AG04449 (cell line): ENCODE results near the gene FBXW11.
A peak's percentile ranks its signal among the peaks of the same experiment; 100 is the strongest.

ENCODE experiments used
- CTCF ChIA-PET: fragments of 350-600 bp; formaldehyde crosslinking; extraction: SDS; loops from one replicate; lab custom pipeline; 2021; ENCODE audit warnings: antibody characterized with exemption; lab: Yijun Ruan, JAX
- POLR2A ChIA-PET: fragments of 400-600, 350-600 bp; formaldehyde crosslinking; extraction: SDS; loops from one replicate; lab custom pipeline; 2020; ENCODE audit warnings: antibody characterized with exemption, inconsistent platforms; lab: Yijun Ruan, JAX
- DNase-seq: peaks from one replicate; pipeline ENCODE4 v3.0.0-alpha.2; 2010; ENCODE audit warnings: low read depth, low spot score
- H3K4me3 ChIP-seq: 2 replicates; pipeline ENCODE4 v1.5.1; 2011; ENCODE audit warnings: low read depth, mild to moderate bottlenecking, control low read depth, low read length
- CTCF ChIP-seq: IDR thresholded peaks from one replicate; pipeline ENCODE4 v1.5.1; 2011; ENCODE audit warnings: mild to moderate bottlenecking, moderate library complexity, low read length, control low read depth, inconsistent platforms; ENCODE audit not compliant: insufficient read depth; ENCODE audit errors: missing control alignments

Gene FBXW11

GRCh38 chr5:171867786-171868185, 138.7 kb downstream of the FBXW11 start:
- no peak for TF ChIP-seq CTCF
- POLR2A ChIA-PET = no interaction called here
- no peak overlapping the region for H3K4me3 ChIP-seq
- CTCF ChIA-PET = no interaction called here
- DNase-seq = no peak

- DNase-seq = no peak
- TF ChIP-seq CTCF = no peak
- POLR2A ChIA-PET = no interaction called here
- H3K4me3 ChIP-seq = no peak overlapping the region
- CTCF ChIA-PET = interaction anchor here (0.9 to 1.0 kb wide), 2 partner anchors 9 to 10 kb away, joined by 3 to 4 read pairs; no protein-coding TSS in a partner anchor
These were observed 141.0 kb downstream of the FBXW11 start for GRCh38 chr5:171865471-171865870.

GRCh38 chr5:171863935-171864334, 142.5 kb downstream of the FBXW11 start:
- CTCF ChIA-PET = interaction anchor here (0.7 kb wide), 2 partner anchors 11 to 12 kb away, joined by 3 read pairs; no protein-coding TSS in a partner anchor
- no peak overlapping the region for H3K4me3 ChIP-seq
- TF ChIP-seq CTCF = no peak
- POLR2A ChIA-PET = interaction anchor here (0.6 kb wide), 1 partner anchor 30 kb away, joined by 3 read pairs; no protein-coding TSS in a partner anchor
- DNase-seq = peak; percentile 85

- POLR2A ChIA-PET = no interaction called here
These were observed 143.8 kb downstream of the FBXW11 start for GRCh38 chr5:171862624-171863023.

GRCh38 chr5:171861381-171861780, 145.1 kb downstream of the FBXW11 start:
- no peak overlapping the region for H3K4me3 ChIP-seq
- TF ChIP-seq CTCF = no peak
- CTCF ChIA-PET = interaction anchor here (0.9 to 1.6 kb wide), 2 partner anchors 46 to 50 kb away, joined by 3 read pairs; no protein-coding TSS in a partner anchor
- no peak for DNase-seq
- POLR2A ChIA-PET = interaction anchor here (0.6 kb wide), 1 partner anchor 144 kb away, joined by 3 read pairs; no protein-coding TSS in a partner anchor

More at GRCh38 chr5:171862624-171863023, 143.8 kb downstream of the FBXW11 start:
- DNase-seq = no peak
- H3K4me3 ChIP-seq = no peak overlapping the region
- TF ChIP-seq CTCF = no peak
- CTCF ChIA-PET = no interaction called here

- TF ChIP-seq CTCF = peak; percentile 3
- no peak overlapping the region for H3K4me3 ChIP-seq
- POLR2A ChIA-PET = no interaction called here
- DNase-seq = no peak
- CTCF ChIA-PET = interaction anchor here (1.0 to 1.5 kb wide), 2 partner anchors 17 to 439 kb away, joined by 3 to 4 read pairs; partner anchors contain the start of gene FGF18
These were observed 148.1 kb downstream of the FBXW11 start for GRCh38 chr5:171858303-171858702.
